Osteocyte (in vitro differentiated cells): ENCODE results near the gene TRIM32. TPM values are rescaled to one million over a fixed set of nuclear protein-coding genes. Genes with fewer than 3 reads are reported as not detected.

Experiments used
- DNase-seq: peaks from one replicate; pipeline ENCODE4 v3.0.0; 2021; ENCODE audit warnings: mixed read lengths; ENCODE audit not compliant: unreplicated experiment; ENCODE audit errors: extremely low spot score
- H3K27ac Mint-ChIP-seq: one replicate; pipeline ENCODE4 v1.8.0; 2021; ENCODE audit warnings: mild to moderate bottlenecking, mixed read lengths; ENCODE audit not compliant: unreplicated experiment
- H3K27me3 Mint-ChIP-seq: one replicate; pipeline ENCODE4 v1.8.0; 2021; ENCODE audit warnings: mixed read lengths; ENCODE audit not compliant: unreplicated experiment
- H3K36me3 Mint-ChIP-seq: one replicate; pipeline ENCODE4 v1.8.0; 2021; ENCODE audit warnings: mixed read lengths; ENCODE audit not compliant: unreplicated experiment
- H3K4me1 Mint-ChIP-seq: one replicate; pipeline ENCODE4 v1.8.0; 2021; ENCODE audit warnings: mixed read lengths; ENCODE audit not compliant: unreplicated experiment
- H3K4me3 Mint-ChIP-seq: one replicate; pipeline ENCODE4 v1.8.0; 2021; ENCODE audit warnings: mild to moderate bottlenecking, moderate library complexity, mixed read lengths; ENCODE audit not compliant: unreplicated experiment
- H3K9me3 Mint-ChIP-seq: one replicate; pipeline ENCODE4 v1.8.0; 2021; ENCODE audit warnings: mixed read lengths; ENCODE audit not compliant: unreplicated experiment
- CTCF ChIP-seq: fragments of 200-600 bp; sonication (generic); IDR thresholded peaks from 2 replicates; pipeline ENCODE4 v1.5.0; 2021; ENCODE audit warnings: antibody characterized with exemption, mild to moderate bottlenecking, moderate library complexity
- total RNA-seq: library from RNA; stranded (reverse); gene quantifications from 2 replicates; pipeline ENCODE4 v1.2.1, GENCODE V29; 2021

TRIM32 gene
- total RNA-seq, 1 donor from 2014 or later, result 38.9 TPM

DNA sequence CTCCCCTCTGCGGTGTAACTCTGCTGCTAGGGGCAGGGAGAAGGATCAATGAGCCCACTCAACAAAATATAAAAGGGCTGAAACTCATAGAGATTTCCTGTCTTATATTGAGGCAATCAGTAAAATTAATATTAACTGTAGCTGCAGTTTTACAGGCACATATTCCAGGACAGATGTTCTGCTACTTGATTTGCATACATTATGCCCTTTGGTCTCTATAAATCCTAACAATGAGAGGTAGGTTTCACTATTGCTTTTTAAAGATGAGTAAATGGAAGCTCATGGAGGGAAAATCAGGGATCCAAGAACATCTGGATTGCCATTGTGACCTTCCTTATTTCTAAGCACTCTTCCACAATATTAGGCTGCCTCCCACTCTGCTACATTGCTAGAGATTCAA, 23.5 kb upstream of the TRIM32 start:
- no peak overlapping the region for H3K4me3 Mint-ChIP-seq
- no peak for DNase-seq
- H3K27me3 Mint-ChIP-seq, result no peaks in the 10 kb centered on the region
- no peaks in the 10 kb centered on the region for H3K9me3 Mint-ChIP-seq
- H3K4me1 Mint-ChIP-seq, result peaks cover 4% of the 10 kb centered on the region
- H3K27ac Mint-ChIP-seq, result no peak overlapping the region
- TF ChIP-seq CTCF, result no peak
- H3K36me3 Mint-ChIP-seq, result no peaks in the 10 kb centered on the region

GRCh38 chr9:116668970-116669695, 18.0 kb upstream of the TRIM32 start:
- Mint-ChIP-seq H3K27me3 (no peaks in the 10 kb centered on the region), H3K27ac (no peak overlapping the region), H3K4me1 (peaks cover 10% of the 10 kb centered on the region), H3K4me3 (no peak overlapping the region), H3K9me3 (peaks cover 8% of the 10 kb centered on the region), H3K36me3 (no peaks in the 10 kb centered on the region)
- TF ChIP-seq CTCF, result no peak
- DNase-seq, result no peak

DNA sequence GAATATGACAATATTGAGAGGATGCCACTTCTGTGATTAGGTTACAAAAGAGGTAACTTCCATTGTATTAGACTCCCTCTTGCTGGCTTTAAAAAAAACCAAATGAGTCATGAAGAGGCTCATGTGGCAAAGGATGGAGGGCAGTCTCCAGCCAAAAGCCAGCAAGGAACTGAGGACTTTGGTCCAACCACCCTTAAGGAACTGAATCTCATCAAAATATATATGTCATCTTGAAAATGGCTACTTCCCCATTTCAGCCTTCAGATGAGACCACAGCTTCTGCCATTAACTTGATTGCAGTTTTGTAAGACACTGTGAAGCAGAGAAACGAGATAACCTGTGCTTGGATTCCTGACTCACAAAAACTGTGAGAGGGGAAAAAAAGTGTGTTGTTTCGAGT, 15.5 kb upstream of the TRIM32 start:
- H3K36me3 Mint-ChIP-seq, result no peaks in the 10 kb centered on the region
- H3K4me1 Mint-ChIP-seq, result peaks cover 22% of the 10 kb centered on the region
- H3K4me3 Mint-ChIP-seq, result no peak overlapping the region
- no peak for TF ChIP-seq CTCF
- DNase-seq, result no peak
- H3K27ac Mint-ChIP-seq, result no peak overlapping the region
- H3K27me3 Mint-ChIP-seq, result no peaks in the 10 kb centered on the region
- H3K9me3 Mint-ChIP-seq, result peaks cover 8% of the 10 kb centered on the region

DNA sequence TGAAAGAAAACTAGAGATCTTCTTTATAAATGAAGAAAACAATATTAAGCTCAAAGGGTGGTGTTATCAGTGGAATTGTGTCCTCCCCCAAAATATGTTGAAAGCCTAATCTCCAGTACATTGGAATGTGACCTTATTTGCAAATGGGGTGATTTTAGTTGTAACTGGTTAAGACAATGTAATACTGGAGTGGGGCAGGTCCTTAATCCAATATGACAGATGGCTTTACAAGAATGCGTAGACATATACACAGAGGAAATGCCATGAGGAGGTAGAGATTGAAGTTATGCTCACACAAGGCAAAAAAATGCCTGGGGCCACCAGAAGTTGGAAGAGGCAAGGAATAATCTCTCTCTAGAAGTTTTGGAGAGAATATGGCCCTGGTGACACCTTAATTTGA, 13.7 kb upstream of the TRIM32 start:
- DNase-seq, result no peak
- peak overlapping the region; percentile 2 for H3K27ac Mint-ChIP-seq
- peaks cover 8% of the 10 kb centered on the region for H3K9me3 Mint-ChIP-seq
- H3K36me3 Mint-ChIP-seq, result no peaks in the 10 kb centered on the region
- no peaks in the 10 kb centered on the region for H3K27me3 Mint-ChIP-seq
- TF ChIP-seq CTCF, result no peak
- peaks cover 24% of the 10 kb centered on the region for H3K4me1 Mint-ChIP-seq
- no peak overlapping the region for H3K4me3 Mint-ChIP-seq

- no peak for DNase-seq
- no peak overlapping the region for H3K27ac Mint-ChIP-seq
- no peaks in the 10 kb centered on the region for H3K36me3 Mint-ChIP-seq
- peaks cover 24% of the 10 kb centered on the region for H3K4me1 Mint-ChIP-seq
- no peak overlapping the region for H3K4me3 Mint-ChIP-seq
- H3K27me3 Mint-ChIP-seq, result no peaks in the 10 kb centered on the region
- H3K9me3 Mint-ChIP-seq, result peaks cover 8% of the 10 kb centered on the region
- no peak for TF ChIP-seq CTCF
These were observed 12.7 kb upstream of the TRIM32 start for GRCh38 chr9:116674210-116674980.
